K562 (cell line): ENCODE results near the gene HMCN2.

Experiments
- NFXL1 ChIP-seq: fragments of 450-650 bp; formaldehyde crosslinking; IDR thresholded peaks from 2 replicates; pipeline ENCODE4 v1.4.0; 2021; ENCODE audit warnings: mild to moderate bottlenecking
- STAG1 ChIP-seq: sonication (generic); formaldehyde crosslinking; IDR thresholded peaks from 2 replicates; pipeline ENCODE4 v1.5.0; 2020; ENCODE audit warnings: missing genetic modification reagents, borderline replicate concordance
- ZBED1 ChIP-seq: IDR thresholded peaks from 2 replicates; pipeline ENCODE4 v1.6.1; 2014

DNA sequence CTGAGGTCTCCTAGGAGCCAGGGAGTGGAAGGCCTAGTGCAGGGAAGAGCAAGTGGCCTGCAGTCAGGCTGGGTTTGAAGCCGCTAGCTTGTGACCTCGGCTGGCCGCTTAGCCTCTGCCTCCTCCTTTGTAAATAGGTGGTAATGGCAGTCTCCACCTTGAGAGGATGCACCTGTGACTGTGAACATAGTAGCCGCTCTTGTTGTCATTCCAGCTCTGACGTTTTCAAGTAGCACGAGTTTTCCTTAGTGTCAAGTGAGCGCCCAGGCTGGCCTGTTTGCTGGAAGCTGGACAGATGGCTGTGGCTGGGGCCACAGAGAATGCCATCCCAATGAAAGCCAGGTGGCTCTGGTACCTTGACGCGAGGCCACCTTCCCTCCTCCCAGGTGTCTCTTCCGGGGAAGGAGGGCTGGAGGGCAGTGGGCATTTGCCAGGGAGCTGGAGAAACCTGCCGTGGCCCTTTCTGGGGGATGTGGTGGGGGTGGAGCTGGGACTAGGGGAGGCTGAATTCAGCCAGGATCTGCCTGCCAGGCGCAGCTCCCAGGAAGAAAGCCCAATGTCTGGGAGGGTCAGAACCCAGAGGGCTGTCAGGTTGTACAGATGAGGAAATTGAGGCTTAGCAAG lies 181.7 kb downstream of the HMCN2 start:
- no peak for TF ChIP-seq STAG1
- no peak for TF ChIP-seq ZBED1
- no peak for TF ChIP-seq NFXL1 (CRISPR knock-in tag)
